ENCODE results near the gene NRP2. TPM values are rescaled to one million over a fixed set of nuclear protein-coding genes. Genes with fewer than 3 reads are reported as not detected.
A peak's percentile ranks its signal among the peaks of the same experiment; 100 is the strongest.

Gene NRP2
- total and polyA plus RNA-seq, 2 of the 13 experiments (the other 11 are each of a cell fraction or from before 2014, with no cell fraction given) = 0.65 to 1.4 TPM

DNA sequence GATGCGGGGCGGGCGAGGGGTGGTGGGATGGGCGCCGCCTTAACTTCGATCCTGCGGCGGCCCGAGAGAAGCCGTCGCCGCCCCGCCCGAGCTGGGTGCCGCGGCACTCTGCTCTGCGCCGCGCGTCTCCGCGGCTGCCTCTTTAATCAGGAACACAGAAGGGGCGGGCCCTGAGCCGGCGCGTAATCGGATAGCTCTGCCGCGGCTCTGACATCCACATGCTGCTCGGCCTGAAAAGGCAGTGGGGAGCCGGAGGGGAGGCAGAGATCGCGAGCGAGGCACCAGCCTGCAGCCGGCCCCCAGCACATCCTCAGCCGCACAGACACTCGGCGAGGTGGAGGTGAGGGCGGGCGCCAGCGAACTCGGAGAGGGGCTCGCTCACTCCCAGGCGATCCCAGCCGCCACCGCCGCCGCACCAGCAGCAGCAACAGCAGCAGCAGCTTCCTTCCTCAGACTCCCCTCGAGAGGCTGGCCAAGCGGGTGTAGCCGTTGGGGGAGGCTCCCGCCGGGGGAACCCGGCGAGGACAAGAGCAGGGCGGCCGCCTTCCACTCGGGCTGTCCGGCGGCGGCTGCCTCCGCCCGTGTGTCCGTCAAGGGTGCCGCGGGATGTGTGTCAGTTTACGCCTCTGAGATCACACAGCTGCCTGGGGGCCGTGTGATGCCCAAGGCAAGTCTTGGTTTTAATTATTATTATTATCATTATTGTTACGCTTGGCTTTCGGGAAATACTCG is at the start of gene NRP2 (continued):
- TF ChIP-seq ERF (CRISPR knock-in tag; IDR thresholded peaks at IDR 0.05) = 0 out of 2 replicates have a peak, but pooled peaks have one; percentile 24
- no peak for TF ChIP-seq TAF1 (CRISPR knock-in tag; IDR thresholded peaks at IDR 0.05)
- TF ChIP-seq, protein P1, sequence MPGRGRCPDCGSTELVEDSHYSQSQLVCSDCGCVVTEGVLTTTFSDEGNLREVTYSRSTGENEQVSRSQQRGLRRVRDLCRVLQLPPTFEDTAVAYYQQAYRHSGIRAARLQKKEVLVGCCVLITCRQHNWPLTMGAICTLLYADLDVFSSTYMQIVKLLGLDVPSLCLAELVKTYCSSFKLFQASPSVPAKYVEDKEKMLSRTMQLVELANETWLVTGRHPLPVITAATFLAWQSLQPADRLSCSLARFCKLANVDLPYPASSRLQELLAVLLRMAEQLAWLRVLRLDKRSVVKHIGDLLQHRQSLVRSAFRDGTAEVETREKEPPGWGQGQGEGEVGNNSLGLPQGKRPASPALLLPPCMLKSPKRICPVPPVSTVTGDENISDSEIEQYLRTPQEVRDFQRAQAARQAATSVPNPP (CRISPR knock-in tag; IDR thresholded peaks at IDR 0.05) = no peak
- TF ChIP-seq, protein P2, sequence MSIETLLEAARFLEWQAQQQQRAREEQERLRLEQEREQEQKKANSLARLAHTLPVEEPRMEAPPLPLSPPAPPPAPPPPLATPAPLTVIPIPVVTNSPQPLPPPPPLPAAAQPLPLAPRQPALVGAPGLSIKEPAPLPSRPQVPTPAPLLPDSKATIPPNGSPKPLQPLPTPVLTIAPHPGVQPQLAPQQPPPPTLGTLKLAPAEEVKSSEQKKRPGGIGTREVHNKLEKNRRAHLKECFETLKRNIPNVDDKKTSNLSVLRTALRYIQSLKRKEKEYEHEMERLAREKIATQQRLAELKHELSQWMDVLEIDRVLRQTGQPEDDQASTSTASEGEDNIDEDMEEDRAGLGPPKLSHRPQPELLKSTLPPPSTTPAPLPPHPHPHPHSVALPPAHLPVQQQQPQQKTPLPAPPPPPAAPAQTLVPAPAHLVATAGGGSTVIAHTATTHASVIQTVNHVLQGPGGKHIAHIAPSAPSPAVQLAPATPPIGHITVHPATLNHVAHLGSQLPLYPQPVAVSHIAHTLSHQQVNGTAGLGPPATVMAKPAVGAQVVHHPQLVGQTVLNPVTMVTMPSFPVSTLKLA (IDR thresholded peaks at IDR 0.05) = no peak
- no peak for TF ChIP-seq NFE2L2 (IDR thresholded peaks at IDR 0.05; ENCODE audit: low read length)
- TF ChIP-seq ZZZ3 (CRISPR knock-in tag; IDR thresholded peaks at IDR 0.05; ENCODE audit: borderline replicate concordance) = peak; percentile 24; the same call in 1 of the 2 replicates
- peak; percentile 77 for TF ChIP-seq RNF2 (conservative IDR thresholded peaks at IDR 0.05; ENCODE audit: low read depth)
- no peak for TF ChIP-seq ZNF205 (CRISPR knock-in tag; IDR thresholded peaks at IDR 0.05)
- no peak for TF ChIP-seq JDP2 (CRISPR knock-in tag; IDR thresholded peaks at IDR 0.05; ENCODE audit: borderline replicate concordance)
- no peak for TF ChIP-seq PAF1 (CRISPR knock-in tag; IDR thresholded peaks at IDR 0.05)
- TF ChIP-seq SIX1 (CRISPR knock-in tag; IDR thresholded peaks at IDR 0.05; ENCODE audit: borderline replicate concordance) = peak; percentile 87
- no peak for TF ChIP-seq KMT2A (CRISPR knock-in tag; IDR thresholded peaks at IDR 0.05)
- TF ChIP-seq, protein P3, sequence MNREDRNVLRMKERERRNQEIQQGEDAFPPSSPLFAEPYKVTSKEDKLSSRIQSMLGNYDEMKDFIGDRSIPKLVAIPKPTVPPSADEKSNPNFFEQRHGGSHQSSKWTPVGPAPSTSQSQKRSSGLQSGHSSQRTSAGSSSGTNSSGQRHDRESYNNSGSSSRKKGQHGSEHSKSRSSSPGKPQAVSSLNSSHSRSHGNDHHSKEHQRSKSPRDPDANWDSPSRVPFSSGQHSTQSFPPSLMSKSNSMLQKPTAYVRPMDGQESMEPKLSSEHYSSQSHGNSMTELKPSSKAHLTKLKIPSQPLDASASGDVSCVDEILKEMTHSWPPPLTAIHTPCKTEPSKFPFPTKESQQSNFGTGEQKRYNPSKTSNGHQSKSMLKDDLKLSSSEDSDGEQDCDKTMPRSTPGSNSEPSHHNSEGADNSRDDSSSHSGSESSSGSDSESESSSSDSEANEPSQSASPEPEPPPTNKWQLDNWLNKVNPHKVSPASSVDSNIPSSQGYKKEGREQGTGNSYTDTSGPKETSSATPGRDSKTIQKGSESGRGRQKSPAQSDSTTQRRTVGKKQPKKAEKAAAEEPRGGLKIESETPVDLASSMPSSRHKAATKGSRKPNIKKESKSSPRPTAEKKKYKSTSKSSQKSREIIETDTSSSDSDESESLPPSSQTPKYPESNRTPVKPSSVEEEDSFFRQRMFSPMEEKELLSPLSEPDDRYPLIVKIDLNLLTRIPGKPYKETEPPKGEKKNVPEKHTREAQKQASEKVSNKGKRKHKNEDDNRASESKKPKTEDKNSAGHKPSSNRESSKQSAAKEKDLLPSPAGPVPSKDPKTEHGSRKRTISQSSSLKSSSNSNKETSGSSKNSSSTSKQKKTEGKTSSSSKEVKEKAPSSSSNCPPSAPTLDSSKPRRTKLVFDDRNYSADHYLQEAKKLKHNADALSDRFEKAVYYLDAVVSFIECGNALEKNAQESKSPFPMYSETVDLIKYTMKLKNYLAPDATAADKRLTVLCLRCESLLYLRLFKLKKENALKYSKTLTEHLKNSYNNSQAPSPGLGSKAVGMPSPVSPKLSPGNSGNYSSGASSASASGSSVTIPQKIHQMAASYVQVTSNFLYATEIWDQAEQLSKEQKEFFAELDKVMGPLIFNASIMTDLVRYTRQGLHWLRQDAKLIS (CRISPR knock-in tag; IDR thresholded peaks at IDR 0.05) = no peak
- TF ChIP-seq, protein P4, sequence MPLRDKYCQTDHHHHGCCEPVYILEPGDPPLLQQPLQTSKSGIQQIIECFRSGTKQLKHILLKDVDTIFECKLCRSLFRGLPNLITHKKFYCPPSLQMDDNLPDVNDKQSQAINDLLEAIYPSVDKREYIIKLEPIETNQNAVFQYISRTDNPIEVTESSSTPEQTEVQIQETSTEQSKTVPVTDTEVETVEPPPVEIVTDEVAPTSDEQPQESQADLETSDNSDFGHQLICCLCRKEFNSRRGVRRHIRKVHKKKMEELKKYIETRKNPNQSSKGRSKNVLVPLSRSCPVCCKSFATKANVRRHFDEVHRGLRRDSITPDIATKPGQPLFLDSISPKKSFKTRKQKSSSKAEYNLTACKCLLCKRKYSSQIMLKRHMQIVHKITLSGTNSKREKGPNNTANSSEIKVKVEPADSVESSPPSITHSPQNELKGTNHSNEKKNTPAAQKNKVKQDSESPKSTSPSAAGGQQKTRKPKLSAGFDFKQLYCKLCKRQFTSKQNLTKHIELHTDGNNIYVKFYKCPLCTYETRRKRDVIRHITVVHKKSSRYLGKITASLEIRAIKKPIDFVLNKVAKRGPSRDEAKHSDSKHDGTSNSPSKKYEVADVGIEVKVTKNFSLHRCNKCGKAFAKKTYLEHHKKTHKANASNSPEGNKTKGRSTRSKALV (CRISPR knock-in tag; IDR thresholded peaks at IDR 0.05) = peak; percentile 98
- no peak for TF ChIP-seq ZKSCAN5 (CRISPR knock-in tag; IDR thresholded peaks at IDR 0.05)
- TF ChIP-seq ZNF543 (CRISPR knock-in tag; IDR thresholded peaks at IDR 0.05) = 0 out of 2 replicates have a peak, but pooled peaks have one; percentile 55
- TF ChIP-seq ZNF292 (CRISPR knock-in tag; IDR thresholded peaks at IDR 0.05; ENCODE audit: borderline replicate concordance, low read depth) = peak; percentile 73; the same call in 1 of the 2 replicates
- 0 out of 2 replicates have a peak, but pooled peaks have one; percentile 64 for TF ChIP-seq ATF7-NPFF (CRISPR knock-in tag; IDR thresholded peaks at IDR 0.05; ENCODE audit: low read depth)
- TF ChIP-seq EEA1 (CRISPR knock-in tag; IDR thresholded peaks at IDR 0.05; ENCODE audit: borderline replicate concordance) = no peak
- no peak for TF ChIP-seq ONECUT2 (CRISPR knock-in tag; IDR thresholded peaks at IDR 0.05)
